Parathyroid adenoma (tissue), 2 donors: ENCODE measurements around the gene VDR.
A peak's percentile ranks its signal among the peaks of the same experiment; 100 is the strongest.

Experiments
- H2AFZ ChIP-seq: fragments of 300-600 bp; sonication (generic); one replicate; pipeline ENCODE4 v1.7.0; 2017; ENCODE audit warnings: antibody characterized with exemption, mild to moderate bottlenecking
- H3K27ac ChIP-seq: fragments of 300-600 bp; sonication (generic); one replicate; pipeline ENCODE4 v1.7.0; 2017
- H3K27me3 ChIP-seq: fragments of 300-600 bp; sonication (generic); one replicate; pipeline ENCODE4 v1.7.0; 2017; ENCODE audit warnings: low read length; ENCODE audit not compliant: control insufficient read depth, insufficient read depth
- H3K36me3 ChIP-seq: fragments of 300-600 bp; sonication (generic); one replicate; pipeline ENCODE4 v1.7.0; 2017; ENCODE audit warnings: low read length; ENCODE audit not compliant: control insufficient read depth, insufficient read depth
- H3K4me1 ChIP-seq: fragments of 300-600 bp; sonication (generic); one replicate; pipeline ENCODE4 v1.7.0; 2017; ENCODE audit warnings: control low read depth
- H3K4me2 ChIP-seq: fragments of 300-600 bp; sonication (generic); one replicate; pipeline ENCODE4 v1.7.0; 2017; ENCODE audit warnings: low read length
- H3K4me3 ChIP-seq: fragments of 300-600 bp; sonication (generic); one replicate; pipeline ENCODE4 v1.7.0; 2017; ENCODE audit warnings: low read depth, low read length
- H3K79me2 ChIP-seq: fragments of 300-600 bp; sonication (generic); one replicate; pipeline ENCODE4 v1.7.0; 2017; ENCODE audit warnings: control low read depth
- H3K9ac ChIP-seq: fragments of 300-600 bp; sonication (generic); one replicate; pipeline ENCODE4 v1.7.0; 2017; ENCODE audit warnings: mild to moderate bottlenecking
- H3K9me3 ChIP-seq: fragments of 300-600 bp; sonication (generic); one replicate; pipeline ENCODE4 v1.7.0; 2017; ENCODE audit warnings: low read length; ENCODE audit not compliant: control insufficient read depth
- TF ChIP-seq, protein P1 (sequence below): fragments of 300-600 bp; sonication (generic); IDR thresholded peaks from one replicate; pipeline ENCODE4 v1.7.0; 2017; ENCODE audit warnings: antibody characterized with exemption, mild to moderate bottlenecking
- donor health status: primary hyperparathyroidism.

VDR gene

GRCh38 chr12:47823422-47824086 is 81.2 kb downstream of the VDR start:
- Histone ChIP-seq H2AFZ (no peak overlapping the region), H3K4me1 (peaks cover 17% of the 10 kb centered on the region), H3K9me3 (no peaks in the 10 kb centered on the region), H3K4me3 (no peak overlapping the region), H3K36me3 (no peaks in the 10 kb centered on the region), H3K27me3 (no peaks in the 10 kb centered on the region), H3K27ac (no peak overlapping the region), H3K79me2 (peaks cover 5% of the 10 kb centered on the region), H3K4me2 (no peak overlapping the region), H3K9ac (no peak overlapping the region)
- TF ChIP-seq, protein P1, sequence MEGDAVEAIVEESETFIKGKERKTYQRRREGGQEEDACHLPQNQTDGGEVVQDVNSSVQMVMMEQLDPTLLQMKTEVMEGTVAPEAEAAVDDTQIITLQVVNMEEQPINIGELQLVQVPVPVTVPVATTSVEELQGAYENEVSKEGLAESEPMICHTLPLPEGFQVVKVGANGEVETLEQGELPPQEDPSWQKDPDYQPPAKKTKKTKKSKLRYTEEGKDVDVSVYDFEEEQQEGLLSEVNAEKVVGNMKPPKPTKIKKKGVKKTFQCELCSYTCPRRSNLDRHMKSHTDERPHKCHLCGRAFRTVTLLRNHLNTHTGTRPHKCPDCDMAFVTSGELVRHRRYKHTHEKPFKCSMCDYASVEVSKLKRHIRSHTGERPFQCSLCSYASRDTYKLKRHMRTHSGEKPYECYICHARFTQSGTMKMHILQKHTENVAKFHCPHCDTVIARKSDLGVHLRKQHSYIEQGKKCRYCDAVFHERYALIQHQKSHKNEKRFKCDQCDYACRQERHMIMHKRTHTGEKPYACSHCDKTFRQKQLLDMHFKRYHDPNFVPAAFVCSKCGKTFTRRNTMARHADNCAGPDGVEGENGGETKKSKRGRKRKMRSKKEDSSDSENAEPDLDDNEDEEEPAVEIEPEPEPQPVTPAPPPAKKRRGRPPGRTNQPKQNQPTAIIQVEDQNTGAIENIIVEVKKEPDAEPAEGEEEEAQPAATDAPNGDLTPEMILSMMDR = no peak

- Histone ChIP-seq H3K9me3 (no peaks in the 10 kb centered on the region), H3K79me2 (peaks cover 10% of the 10 kb centered on the region), H3K27me3 (no peaks in the 10 kb centered on the region), H3K4me3 (no peak overlapping the region), H3K27ac (no peak overlapping the region), H3K36me3 (no peaks in the 10 kb centered on the region), H3K4me1 (peaks cover 18% of the 10 kb centered on the region), H3K4me2 (no peak overlapping the region), H2AFZ (no peak overlapping the region), H3K9ac (no peak overlapping the region)
- TF ChIP-seq, protein P1 = no peak
Measured at GRCh38 chr12:47822863-47823262, 81.9 kb downstream of the VDR start.

- H3K79me2 ChIP-seq = peaks cover 11% of the 10 kb centered on the region
- H3K4me1 ChIP-seq = peaks cover 23% of the 10 kb centered on the region
- H3K27ac ChIP-seq = no peak overlapping the region
- H3K4me3 ChIP-seq = no peak overlapping the region
- H3K9me3 ChIP-seq = no peaks in the 10 kb centered on the region
- H3K9ac ChIP-seq = no peak overlapping the region
- H3K27me3 ChIP-seq = no peaks in the 10 kb centered on the region
- no peak overlapping the region for H3K4me2 ChIP-seq
- no peak overlapping the region for H2AFZ ChIP-seq
- no peaks in the 10 kb centered on the region for H3K36me3 ChIP-seq
- TF ChIP-seq, protein P1 = no peak
Measured at GRCh38 chr12:47822401-47822800, 82.4 kb downstream of the VDR start.

DNA sequence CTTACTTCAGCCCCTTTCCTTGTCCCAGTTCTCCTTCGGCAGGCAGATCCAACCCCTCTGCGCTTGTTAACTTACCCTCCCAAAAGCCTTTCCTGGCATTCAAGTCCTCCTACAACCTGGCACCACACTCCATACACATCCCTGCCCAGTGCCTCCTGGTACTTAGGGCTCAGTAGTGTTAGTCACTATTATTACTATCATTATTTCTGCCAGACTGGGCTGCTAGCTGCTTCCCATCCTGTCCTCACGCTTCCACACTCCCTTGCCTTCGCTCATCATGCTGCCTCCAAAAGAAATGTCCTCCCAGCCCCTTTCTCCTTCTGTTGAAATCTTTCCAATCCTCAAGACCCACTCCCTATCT is 83.5 kb downstream of the VDR start:
- TF ChIP-seq, protein P1 = no peak
- no peak overlapping the region for H3K4me2 ChIP-seq
- no peaks in the 10 kb centered on the region for H3K36me3 ChIP-seq
- peaks cover 15% of the 10 kb centered on the region for H3K79me2 ChIP-seq
- no peak overlapping the region for H2AFZ ChIP-seq
- no peaks in the 10 kb centered on the region for H3K9me3 ChIP-seq
- peak overlapping the region; percentile 94 for H3K27ac ChIP-seq
- H3K4me3 ChIP-seq = no peak overlapping the region
- peaks cover 31% of the 10 kb centered on the region for H3K4me1 ChIP-seq
- no peaks in the 10 kb centered on the region for H3K27me3 ChIP-seq
- H3K9ac ChIP-seq = no peak overlapping the region
